RKO (cell line): Measurements from ENCODE around the gene GRM4.

Experiments
- DNase-seq: peaks from one replicate; pipeline ENCODE4 v3.0.0-alpha.2; 2016; ENCODE audit warnings: low spot score

The GRM4 gene

GRCh38 chr6:34142061-34142998 lies 3.6 kb downstream of the GRM4 start:
- no peak for DNase-seq

- DNase-seq: no peak
Measured at GRCh38 chr6:34140075-34140474, 5.8 kb downstream of the GRM4 start.

GRCh38 chr6:34138914-34139510 lies 6.9 kb downstream of the GRM4 start:
- DNase-seq: no peak

DNA sequence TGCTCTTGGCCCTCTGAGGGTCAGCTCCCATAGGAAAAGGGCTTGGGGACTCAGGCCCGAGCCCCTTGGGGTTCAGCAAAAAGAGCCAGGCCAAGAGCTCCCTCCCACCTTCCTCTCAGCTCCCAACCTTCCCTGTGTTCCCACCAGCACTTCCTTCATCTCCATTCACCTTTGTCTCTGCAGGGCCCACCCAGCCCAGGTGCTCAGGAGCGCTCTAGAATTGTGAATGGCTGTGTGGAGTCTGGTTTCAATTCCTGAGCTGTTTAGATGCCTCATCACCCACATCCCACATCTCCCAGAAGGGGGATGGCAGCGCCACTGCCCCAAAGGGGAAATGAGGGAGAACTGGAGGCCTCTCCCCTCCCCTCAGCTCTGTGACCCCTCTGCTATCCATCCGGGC lies 7.7 kb downstream of the GRM4 start:
- no peak for DNase-seq

DNA sequence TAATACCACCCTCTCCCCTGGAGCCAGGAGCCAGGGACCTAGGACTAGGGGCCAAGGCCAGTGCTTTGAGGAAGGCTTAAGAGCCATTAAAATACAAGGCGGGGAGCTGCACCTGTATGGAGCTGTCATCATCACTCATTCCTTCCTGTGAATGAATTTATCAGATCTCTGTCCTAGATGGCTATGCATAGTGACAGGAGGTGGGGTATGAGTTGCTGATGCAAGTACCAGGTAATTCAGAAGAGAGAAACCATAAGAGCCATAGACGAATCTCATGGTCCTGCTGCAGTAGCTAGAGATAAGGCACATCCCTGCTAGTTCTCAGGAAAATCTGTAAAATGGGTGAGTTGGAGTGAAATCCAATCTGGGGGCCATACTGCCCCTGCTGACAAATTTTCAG lies 10.3 kb downstream of the GRM4 start:
- no peak for DNase-seq

GRCh38 chr6:34132486-34133185 lies 13.3 kb downstream of the GRM4 start:
- DNase-seq: peak; percentile 62

DNA sequence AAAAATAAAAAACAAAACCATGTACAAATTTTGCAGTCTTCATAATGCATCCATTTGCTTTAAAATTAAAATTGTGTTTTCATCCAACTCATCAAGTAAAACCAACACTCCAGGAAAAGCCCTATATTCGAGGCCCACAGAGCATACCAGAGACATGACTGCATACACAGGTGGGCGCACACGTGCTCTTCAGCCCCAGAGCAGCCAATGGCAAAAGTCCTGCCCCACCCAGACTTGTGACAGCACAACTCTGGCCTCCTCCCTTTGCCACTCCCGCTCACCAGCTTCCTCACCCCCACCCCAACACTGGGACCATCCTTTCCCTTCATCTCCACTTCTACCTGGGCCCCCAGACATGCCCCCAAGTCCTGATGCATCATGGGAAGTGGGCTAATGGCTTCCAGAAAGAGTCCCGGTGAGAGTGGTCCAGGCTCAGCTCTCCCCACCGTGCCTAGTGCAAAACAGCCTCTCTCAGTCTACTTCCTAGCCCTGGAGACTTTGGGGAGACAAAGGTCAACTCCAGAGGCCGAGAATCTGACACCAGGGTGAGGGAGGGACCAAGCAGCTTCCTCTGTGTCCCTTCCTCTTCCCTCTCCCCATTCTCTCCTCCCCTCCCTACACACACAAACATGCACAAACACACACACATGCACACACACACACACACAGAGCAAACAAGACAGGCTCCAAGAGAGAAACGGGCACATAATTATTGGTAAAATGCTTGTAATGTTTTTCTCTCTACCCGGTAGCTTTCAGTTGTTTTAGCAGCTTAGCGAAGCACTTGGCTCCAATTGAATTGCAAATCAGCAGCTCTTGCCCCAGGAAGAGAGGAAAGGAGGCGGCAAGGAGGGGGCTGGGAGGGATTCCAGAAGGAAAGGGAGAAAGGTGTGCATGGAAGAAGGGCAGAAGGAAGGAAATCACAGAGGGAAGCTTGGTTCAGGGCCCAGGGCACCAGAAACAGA lies 14.3 kb downstream of the GRM4 start:
- DNase-seq: no peak

GRCh38 chr6:34130862-34131261 lies 15.0 kb downstream of the GRM4 start:
- no peak for DNase-seq

GRCh38 chr6:34129753-34130152 lies 16.1 kb downstream of the GRM4 start:
- DNase-seq: no peak

DNA sequence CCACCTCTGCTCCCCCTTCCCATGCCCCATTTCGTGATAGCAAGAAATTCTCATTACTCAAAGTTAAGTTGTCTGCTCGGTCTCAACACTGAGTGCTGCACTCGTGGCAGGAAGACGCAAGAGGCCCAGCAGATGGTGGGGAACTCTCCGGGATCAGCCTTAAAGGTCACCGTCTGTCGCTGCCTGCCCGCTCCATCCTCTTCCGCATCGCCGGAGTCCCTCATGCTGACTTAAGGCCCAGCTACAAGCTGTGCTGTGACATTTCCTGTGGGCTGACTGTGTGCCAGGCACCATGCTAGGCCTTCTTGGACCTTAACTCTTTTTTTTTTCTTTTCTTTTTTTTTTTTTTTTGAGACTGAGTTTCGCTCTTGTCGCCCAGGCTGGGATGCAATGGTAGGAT lies 17.8 kb downstream of the GRM4 start:
- DNase-seq: no peak

- no peak for DNase-seq
Measured at GRCh38 chr6:34126419-34126818, 19.5 kb downstream of the GRM4 start.

GRCh38 chr6:34125939-34126338 lies 19.9 kb downstream of the GRM4 start:
- DNase-seq: no peak

DNA sequence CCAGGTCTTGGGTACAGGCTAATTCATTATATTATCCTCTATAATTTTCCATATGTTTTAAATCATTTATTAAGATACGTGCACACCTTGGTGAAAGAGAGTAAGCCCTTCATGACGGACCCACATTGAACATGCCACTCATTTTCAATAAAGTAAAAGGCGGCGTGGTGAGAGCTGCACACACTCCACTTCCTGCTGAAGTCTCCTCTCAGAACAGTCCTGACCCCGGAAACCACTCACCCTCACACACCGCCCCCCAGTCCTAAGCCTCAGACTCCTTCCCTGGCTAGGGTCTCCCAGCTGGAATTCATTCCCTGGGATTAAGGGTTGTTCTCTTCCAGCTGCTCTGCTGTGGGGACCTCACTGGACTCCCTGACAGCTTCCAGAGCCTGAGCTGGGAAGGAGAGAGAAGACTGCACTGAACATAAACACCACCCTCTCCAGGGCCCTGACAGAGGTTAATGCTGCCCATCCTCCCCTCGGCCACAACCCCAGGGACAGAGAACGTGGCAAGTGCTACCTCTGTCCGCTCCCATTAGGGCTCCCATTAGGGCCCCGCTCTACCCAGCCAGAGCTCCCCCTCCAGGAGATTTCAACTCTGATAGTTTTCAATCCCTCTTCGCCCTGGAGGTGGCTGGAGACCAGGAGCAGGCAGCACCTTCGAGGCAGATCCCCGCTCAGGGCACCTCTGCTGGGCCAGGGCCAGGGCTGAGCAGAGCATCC lies 24.8 kb downstream of the GRM4 start:
- DNase-seq: no peak

GRCh38 chr6:34115915-34116314 lies 30.0 kb downstream of the GRM4 start:
- no peak for DNase-seq

DNA sequence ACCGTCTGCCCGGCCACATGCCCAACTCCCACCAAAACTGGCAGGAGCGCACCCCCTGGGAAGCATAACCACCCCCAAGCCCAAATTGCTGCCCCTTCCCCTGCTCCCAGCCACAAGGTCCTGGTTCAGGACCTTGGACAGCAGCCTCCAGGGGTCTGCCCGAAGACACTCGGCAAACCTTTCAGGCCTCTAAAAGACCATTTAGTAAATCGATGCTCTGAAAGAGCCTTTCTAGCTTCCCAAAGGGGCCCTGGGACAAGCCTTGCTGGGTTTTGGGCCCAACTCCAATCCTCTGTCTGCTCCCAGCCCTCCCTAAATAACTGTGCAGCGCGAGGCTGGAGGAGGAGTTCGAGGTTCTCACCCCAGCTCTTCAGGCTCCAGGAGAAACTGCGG lies 30.5 kb downstream of the GRM4 start:
- peak; percentile 8 for DNase-seq

GRCh38 chr6:34114695-34115402 lies 31.0 kb downstream of the GRM4 start:
- DNase-seq: no peak

- no peak for DNase-seq
Measured at GRCh38 chr6:34113532-34113931, 32.4 kb downstream of the GRM4 start.

- no peak for DNase-seq
Measured at GRCh38 chr6:34112126-34112525, 33.8 kb downstream of the GRM4 start.

GRCh38 chr6:34110610-34111009 lies 35.3 kb downstream of the GRM4 start:
- DNase-seq: no peak

GRCh38 chr6:34108176-34108575 lies 37.7 kb downstream of the GRM4 start:
- DNase-seq: no peak
